MCF 10A (cell line): ENCODE results near the gene DUOXA1. TPM values are rescaled to one million over a fixed set of nuclear protein-coding genes. Genes with fewer than 3 reads are reported as not detected.
"Not testable (repeated sequence)": the region's sequence is repeated elsewhere in the genome, so short reads cannot be mapped to it uniquely, and the experiment has no call there.

Source experiments
- BruUV-seq: library from RNA; stranded (reverse); fragments of 400-500 nt; replicated peaks from 2 replicates; lab custom pipeline; 2021; lab: Mats Ljungman, UMichigan
- CTCF ChIA-PET: fragments of 300-600 bp; sonication (Branson Sonifier 250); formaldehyde crosslinking; extraction: SDS; loops from one replicate; lab custom pipeline; 2021; ENCODE audit warnings: antibody characterized with exemption, inconsistent platforms; lab: Yijun Ruan, JAX
- POLR2A ChIA-PET: fragments of 300-600, 350-650 bp; sonication (Branson Sonifier 250); formaldehyde crosslinking; extraction: SDS; loops from one replicate; lab custom pipeline; 2020; ENCODE audit warnings: antibody characterized with exemption, inconsistent platforms; lab: Yijun Ruan, JAX
- DNase-seq: peaks from one replicate; pipeline ENCODE4 v3.0.0-alpha.2; 2018; ENCODE audit not compliant: unreplicated experiment
- H3K27ac Mint-ChIP-seq: one replicate; pipeline ENCODE4 v1.8.0; 2022; ENCODE audit warnings: mild to moderate bottlenecking, low read depth, mixed read lengths; ENCODE audit not compliant: unreplicated experiment
- H3K27me3 Mint-ChIP-seq: one replicate; pipeline ENCODE4 v1.8.0; 2022; ENCODE audit warnings: mixed read lengths; ENCODE audit not compliant: insufficient read depth, unreplicated experiment
- H3K36me3 Mint-ChIP-seq: one replicate; pipeline ENCODE4 v1.8.0; 2022; ENCODE audit warnings: mild to moderate bottlenecking, moderate library complexity, mixed read lengths; ENCODE audit not compliant: insufficient read depth, unreplicated experiment
- H3K4me1 Mint-ChIP-seq: one replicate; pipeline ENCODE4 v1.8.0; 2022; ENCODE audit warnings: mixed read lengths; ENCODE audit not compliant: insufficient read depth, unreplicated experiment
- H3K4me3 Mint-ChIP-seq: one replicate; pipeline ENCODE4 v1.8.0; 2022; ENCODE audit warnings: mild to moderate bottlenecking, moderate library complexity, mixed read lengths; ENCODE audit not compliant: unreplicated experiment
- H3K9me3 Mint-ChIP-seq: one replicate; pipeline ENCODE4 v1.8.0; 2022; ENCODE audit warnings: mixed read lengths; ENCODE audit not compliant: unreplicated experiment
- CTCF ChIP-seq: fragments of 200-600 bp; IDR thresholded peaks from one replicate; pipeline ENCODE4 v1.8.0; 2022; ENCODE audit warnings: antibody characterized with exemption, mild to moderate bottlenecking; ENCODE audit not compliant: unreplicated experiment
- intact Hi-C: fragments of 100-400 bp; cut with micrococcal nuclease; formaldehyde crosslinking; loops from 2 replicates; pipeline ENCODE4 v1.14.1; 2022
- total RNA-seq: library from RNA; stranded (reverse); gene quantifications from 2 replicates; pipeline ENCODE4 v1.2.3, GENCODE V29; 2022

Gene DUOXA1
- total RNA-seq, 1 experiment from 2014 or later, result 1.3 TPM

GRCh38 chr15:45107941-45108630, 21.6 kb downstream of the DUOXA1 start:
- ChIA-PET CTCF (interaction anchor here (6.2 kb wide), 1 partner anchor 11 kb away, joined by 43 read pairs; no protein-coding TSS in a partner anchor), POLR2A (no interaction called here)
- H3K4me3 Mint-ChIP-seq, result no peak overlapping the region
- TF ChIP-seq CTCF, result no peak
- no peak overlapping the region for H3K27ac Mint-ChIP-seq
- no peaks in the 10 kb centered on the region for H3K4me1 Mint-ChIP-seq
- H3K27me3 Mint-ChIP-seq, result peaks cover 15% of the 10 kb centered on the region
- intact Hi-C loops, result no loop called here
- H3K9me3 Mint-ChIP-seq, result no peaks in the 10 kb centered on the region
- DNase-seq, result no peak
- no peaks in the 10 kb centered on the region for H3K36me3 Mint-ChIP-seq
- BruUV-seq, result no TSS peak

- CTCF ChIA-PET, result interaction anchor here (1.8 to 6.2 kb wide), 2 partner anchors 10 to 13 kb away, joined by 4 to 43 read pairs; no protein-coding TSS in a partner anchor
- POLR2A ChIA-PET, result no interaction called here
- intact Hi-C loops, result no loop called here
- H3K4me1 Mint-ChIP-seq, result no peaks in the 10 kb centered on the region
- no peaks in the 10 kb centered on the region for H3K27me3 Mint-ChIP-seq
- no peaks in the 10 kb centered on the region for H3K9me3 Mint-ChIP-seq
- H3K36me3 Mint-ChIP-seq, result no peaks in the 10 kb centered on the region
- TF ChIP-seq CTCF, result no peak
- BruUV-seq, result no TSS peak
- no peak overlapping the region for H3K4me3 Mint-ChIP-seq
- no peak overlapping the region for H3K27ac Mint-ChIP-seq
- DNase-seq, result no peak
Observed at GRCh38 chr15:45106002-45106790, 23.5 kb downstream of the DUOXA1 start.

- no peak for DNase-seq
- CTCF ChIA-PET, result interaction anchor here (0.6 to 6.2 kb wide), 3 partner anchors 10 to 324 kb away, joined by 3 to 43 read pairs (median 4); no protein-coding TSS in a partner anchor
- no TSS peak for BruUV-seq
- POLR2A ChIA-PET, result no interaction called here
- H3K4me1 Mint-ChIP-seq, result no peaks in the 10 kb centered on the region
- no peak overlapping the region for H3K27ac Mint-ChIP-seq
- H3K36me3 Mint-ChIP-seq, result no peaks in the 10 kb centered on the region
- no peak overlapping the region for H3K4me3 Mint-ChIP-seq
- no peaks in the 10 kb centered on the region for H3K9me3 Mint-ChIP-seq
- no peak for TF ChIP-seq CTCF
- intact Hi-C loops, result no loop called here
- H3K27me3 Mint-ChIP-seq, result no peaks in the 10 kb centered on the region
Observed at GRCh38 chr15:45105586-45105985, 24.1 kb downstream of the DUOXA1 start.

- BruUV-seq, intact Hi-C loops, H3K27me3 Mint-ChIP-seq, H3K36me3 Mint-ChIP-seq, CTCF ChIA-PET, POLR2A ChIA-PET, DNase-seq, H3K9me3 Mint-ChIP-seq, H3K27ac Mint-ChIP-seq, H3K4me3 Mint-ChIP-seq, H3K4me1 Mint-ChIP-seq: not testable (repeated sequence)
Observed at GRCh38 chr15:45104170-45104569, 25.5 kb downstream of the DUOXA1 start.
